Breast epithelium (tissue), 4 donors: ENCODE data around the gene RANBP17. TPM values are rescaled to one million over a fixed set of nuclear protein-coding genes. Genes with fewer than 3 reads are reported as not detected.

Source experiments
- DNase-seq, 2 donors: peaks; one replicate each; pipeline ENCODE4 v3.0.0-alpha.2; 2019; ENCODE audit warnings: low spot score in 2 of 2
- H3K27ac ChIP-seq, 2 donors: fragments of 200-600 bp; sonication (generic) in 1 of 2; one replicate each; pipeline ENCODE4 v1.5.1; 2016 to 2019; ENCODE audit warnings: mild to moderate bottlenecking in 1 of 2
- H3K27me3 ChIP-seq, 2 donors: fragments of 200-600 bp; sonication (generic) in 1 of 2; one replicate each; pipeline versions ENCODE4 v1.5.1 to v1.6.0; 2017 to 2019; ENCODE audit warnings: control low read depth in 1 of 2, mild to moderate bottlenecking in 1 of 2
- H3K36me3 ChIP-seq: fragments of 200-600 bp; one replicate; pipeline ENCODE4 v1.5.1; 2019
- H3K4me1 ChIP-seq, 2 donors: fragments of 200-600 bp; sonication (generic); one replicate each; pipeline ENCODE4 v1.5.1; 2016 to 2019; ENCODE audit warnings: control low read depth in 1 of 2
- H3K4me3 ChIP-seq, 3 donors: fragments of 200-600 bp; sonication (generic); 1 replicate in 2 of 3; 2 replicates in 1 of 3; pipeline ENCODE4 v1.5.1; 2016 to 2019; ENCODE audit warnings: mild to moderate bottlenecking in 3 of 3, moderate library complexity in 2 of 3
- H3K9me3 ChIP-seq, 2 donors: fragments of 200-600 bp; sonication (generic) in 1 of 2; one replicate each; pipeline ENCODE4 v1.5.1; 2016 to 2019; ENCODE audit warnings: control low read depth in 1 of 2
- POLR2A ChIP-seq: fragments of 450-650 bp; IDR thresholded peaks from one replicate; pipeline ENCODE4 v1.6.1; 2016; ENCODE audit warnings: antibody characterized with exemption, mild to moderate bottlenecking, moderate library complexity
- POLR2AphosphoS5 ChIP-seq, 3 donors: sonication (generic); formaldehyde crosslinking; IDR thresholded peaks; one replicate each; pipeline ENCODE4 v1.6.1; 2017; ENCODE audit warnings: antibody characterized with exemption in 3 of 3
- intact Hi-C: fragments of 100-400 bp; cut with DNase I; formaldehyde crosslinking; loops from one replicate; pipeline ENCODE4 v1.15.1; 2023; ENCODE audit warnings: low total_unique reads
- total RNA-seq, 3 donors: library from RNA; depleted of rRNA; stranded (reverse); fragments of >200 nt; gene quantifications; one replicate each; pipeline ENCODE4 v1.1.0, GENCODE V29; 2016
- TF ChIP-seq, protein P1 (sequence below), 3 donors: fragments of 450-650 bp; IDR thresholded peaks; one replicate each; pipeline ENCODE4 v1.5.1; 2016 to 2017; ENCODE audit warnings: antibody characterized with exemption in 3 of 3, mild to moderate bottlenecking in 3 of 3, moderate library complexity in 3 of 3

RANBP17 gene
- total RNA-seq, 3 donors from 2014 or later = 6.9 to 28.4 (median 13.4) TPM

DNA sequence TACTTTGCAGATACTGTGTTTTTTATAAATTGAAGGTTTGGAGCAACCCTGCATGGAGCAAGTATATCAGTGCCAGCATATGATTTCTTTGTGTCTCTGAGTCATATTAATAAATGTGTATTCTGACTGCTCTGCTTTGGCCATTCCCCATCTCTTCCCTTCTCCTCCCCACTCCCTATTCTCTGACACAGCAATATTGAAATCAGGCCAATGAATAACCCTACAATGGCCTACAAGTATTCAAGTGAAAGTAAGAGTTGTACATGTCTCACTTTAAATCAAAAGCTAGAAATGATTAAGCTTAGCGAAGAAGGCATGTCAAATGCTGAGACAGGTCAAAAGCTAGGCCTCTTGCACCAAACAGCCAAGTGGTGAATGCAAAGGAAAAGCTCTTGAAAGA is 365.0 kb downstream of the RANBP17 start:
- Histone ChIP-seq H3K4me1 (no peaks in the 10 kb centered on the region), H3K27me3 (no peaks in the 10 kb centered on the region), H3K9me3 (no peaks in the 10 kb centered on the region), H3K4me3 (no peak overlapping the region), H3K27ac (no peak overlapping the region), H3K36me3 (no peaks in the 10 kb centered on the region)
- intact Hi-C loops = no loop called here
- TF ChIP-seq POLR2A (no peak), POLR2AphosphoS5 (IDR thresholded peaks at IDR 0.05) (no peak)
- TF ChIP-seq, protein P1, sequence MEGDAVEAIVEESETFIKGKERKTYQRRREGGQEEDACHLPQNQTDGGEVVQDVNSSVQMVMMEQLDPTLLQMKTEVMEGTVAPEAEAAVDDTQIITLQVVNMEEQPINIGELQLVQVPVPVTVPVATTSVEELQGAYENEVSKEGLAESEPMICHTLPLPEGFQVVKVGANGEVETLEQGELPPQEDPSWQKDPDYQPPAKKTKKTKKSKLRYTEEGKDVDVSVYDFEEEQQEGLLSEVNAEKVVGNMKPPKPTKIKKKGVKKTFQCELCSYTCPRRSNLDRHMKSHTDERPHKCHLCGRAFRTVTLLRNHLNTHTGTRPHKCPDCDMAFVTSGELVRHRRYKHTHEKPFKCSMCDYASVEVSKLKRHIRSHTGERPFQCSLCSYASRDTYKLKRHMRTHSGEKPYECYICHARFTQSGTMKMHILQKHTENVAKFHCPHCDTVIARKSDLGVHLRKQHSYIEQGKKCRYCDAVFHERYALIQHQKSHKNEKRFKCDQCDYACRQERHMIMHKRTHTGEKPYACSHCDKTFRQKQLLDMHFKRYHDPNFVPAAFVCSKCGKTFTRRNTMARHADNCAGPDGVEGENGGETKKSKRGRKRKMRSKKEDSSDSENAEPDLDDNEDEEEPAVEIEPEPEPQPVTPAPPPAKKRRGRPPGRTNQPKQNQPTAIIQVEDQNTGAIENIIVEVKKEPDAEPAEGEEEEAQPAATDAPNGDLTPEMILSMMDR (IDR thresholded peaks at IDR 0.05) = no peak
- DNase-seq = no peak

DNA sequence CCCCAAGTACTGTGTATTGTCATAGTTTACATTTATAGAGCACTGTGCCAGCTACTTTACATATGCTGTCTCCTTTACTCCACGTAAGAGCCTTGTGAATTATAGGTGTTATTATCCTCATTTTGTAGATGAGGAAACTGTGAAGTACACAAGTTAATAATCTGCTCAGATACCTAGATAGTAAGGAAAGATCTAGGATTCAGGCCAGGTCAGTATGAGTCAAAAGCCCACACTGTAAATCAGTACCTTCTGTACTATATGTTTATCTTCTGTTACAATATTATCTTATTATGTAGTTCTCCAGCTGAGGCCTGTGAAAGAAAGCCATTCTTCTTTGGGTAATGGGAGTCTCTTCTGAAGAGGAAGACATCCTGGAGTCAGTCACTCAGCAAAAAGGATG is 374.8 kb downstream of the RANBP17 start:
- Histone ChIP-seq H3K4me3 (no peak overlapping the region), H3K27ac (no peak overlapping the region), H3K9me3 (no peaks in the 10 kb centered on the region), H3K27me3 (no peaks in the 10 kb centered on the region), H3K4me1 (no peaks in the 10 kb centered on the region), H3K36me3 (no peaks in the 10 kb centered on the region)
- intact Hi-C loops = no loop called here
- no peak for DNase-seq
- TF ChIP-seq, protein P1 (IDR thresholded peaks at IDR 0.05) = no peak
- TF ChIP-seq POLR2AphosphoS5 (IDR thresholded peaks at IDR 0.05) (no peak), POLR2A (no peak)

DNA sequence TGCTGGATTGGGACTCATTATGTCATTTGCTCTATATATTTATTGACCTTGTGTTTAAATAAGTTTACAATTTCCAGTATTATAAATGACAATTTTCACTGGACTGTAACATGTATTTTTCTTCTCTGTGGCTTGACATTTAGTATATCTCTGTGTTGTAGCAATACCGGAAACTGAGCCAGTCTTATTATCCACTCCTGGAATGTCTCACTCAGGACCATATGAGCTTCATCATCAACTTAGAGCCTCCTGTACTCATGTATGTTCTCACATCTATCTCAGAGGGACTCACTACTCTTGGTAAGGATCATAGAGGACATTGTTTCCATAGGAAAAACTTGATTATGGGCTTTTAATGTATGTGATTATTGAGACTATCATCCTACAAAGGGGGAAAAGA is 380.7 kb downstream of the RANBP17 start:
- no peaks in the 10 kb centered on the region for H3K9me3 ChIP-seq
- no peak overlapping the region for H3K4me3 ChIP-seq
- TF ChIP-seq, protein P1 (IDR thresholded peaks at IDR 0.05) = no peak
- no peak for TF ChIP-seq POLR2AphosphoS5 (IDR thresholded peaks at IDR 0.05)
- TF ChIP-seq POLR2A = no peak
- DNase-seq = no peak
- no peaks in the 10 kb centered on the region for H3K27me3 ChIP-seq
- H3K36me3 ChIP-seq = no peaks in the 10 kb centered on the region
- no peaks in the 10 kb centered on the region for H3K4me1 ChIP-seq
- no peak overlapping the region for H3K27ac ChIP-seq
- intact Hi-C loops = loop anchor here (10.0 kb wide), 1 partner anchor 1052 kb away; no protein-coding TSS in a partner anchor

DNA sequence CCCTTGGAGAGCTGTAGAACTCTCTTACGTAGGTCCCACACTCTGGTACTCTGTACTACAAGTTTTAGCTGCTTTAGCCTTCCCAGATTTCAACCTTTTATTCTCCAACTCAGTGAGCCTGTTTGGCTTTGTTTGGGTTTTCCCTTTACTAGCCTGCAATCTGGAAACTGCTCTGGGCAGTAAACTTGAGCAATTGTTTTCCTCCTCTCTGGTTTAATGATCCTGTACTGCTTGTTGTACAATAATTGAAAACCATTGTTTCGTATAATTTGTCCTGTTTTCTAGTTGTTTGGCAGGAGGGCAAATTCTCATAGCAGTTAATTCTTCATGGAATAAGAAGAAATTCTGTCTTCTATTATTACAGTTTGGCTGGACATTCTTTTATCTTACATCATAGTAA is 384.4 kb downstream of the RANBP17 start:
- DNase-seq = no peak
- H3K4me1 ChIP-seq = no peaks in the 10 kb centered on the region
- no peak overlapping the region for H3K27ac ChIP-seq
- H3K4me3 ChIP-seq = no peak overlapping the region
- H3K36me3 ChIP-seq = no peaks in the 10 kb centered on the region
- no peaks in the 10 kb centered on the region for H3K27me3 ChIP-seq
- H3K9me3 ChIP-seq = peaks cover 10 to 19% of the 10 kb centered on the region in 2 donors
- TF ChIP-seq POLR2A (no peak), POLR2AphosphoS5 (IDR thresholded peaks at IDR 0.05) (no peak)
- TF ChIP-seq, protein P1 (IDR thresholded peaks at IDR 0.05) = no peak
- intact Hi-C loops = loop anchor here (10.0 kb wide), 1 partner anchor 1049 kb away; no protein-coding TSS in a partner anchor

DNA sequence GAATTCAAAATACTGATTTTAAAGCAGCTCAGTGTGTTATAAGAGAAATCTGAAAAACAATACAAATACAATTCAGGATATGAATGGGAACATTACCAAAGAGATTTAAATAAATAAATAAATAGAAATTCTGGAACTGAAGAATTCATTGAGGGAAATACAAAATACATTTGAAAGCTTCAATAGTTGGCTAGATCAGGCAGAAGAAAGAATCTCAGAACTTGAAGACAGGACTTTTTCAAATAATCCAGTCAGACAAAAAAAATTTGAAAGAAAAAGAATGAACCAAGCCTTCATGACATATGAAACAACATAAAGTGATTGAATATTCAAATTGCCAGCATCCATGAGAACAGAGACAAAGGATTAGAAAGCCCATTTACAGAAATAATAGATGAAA is 387.6 kb downstream of the RANBP17 start:
- no peak for DNase-seq
- peaks cover 10 to 19% of the 10 kb centered on the region in 2 donors for H3K9me3 ChIP-seq
- H3K4me3 ChIP-seq = no peak overlapping the region
- TF ChIP-seq POLR2AphosphoS5 (IDR thresholded peaks at IDR 0.05) (no peak), POLR2A (no peak)
- TF ChIP-seq, protein P1 (IDR thresholded peaks at IDR 0.05) = no peak
- H3K27me3 ChIP-seq = no peaks in the 10 kb centered on the region
- no peak overlapping the region for H3K27ac ChIP-seq
- no peaks in the 10 kb centered on the region for H3K36me3 ChIP-seq
- H3K4me1 ChIP-seq = no peaks in the 10 kb centered on the region
- intact Hi-C loops = loop anchor here (10.0 kb wide), 1 partner anchor 1045 kb away; no protein-coding TSS in a partner anchor
